Colon (tissue), 2 donors: ENCODE data around the gene ZNF273.
"Not testable (repeated sequence)": the region's sequence is repeated elsewhere in the genome, so short reads cannot be mapped to it uniquely, and the experiment has no call there.

Source experiments
- FAIRE-seq: peaks from 2 replicates; lab custom pipeline; 2012; peaks lifted over from hg19 to GRCh38; lab: Jason Lieb, UNC
- donor health status: control.
- donor health status: control.

Gene ZNF273

GRCh38 chr7:64946772-64947171, 43.7 kb downstream of the ZNF273 start:
- no peak for FAIRE-seq

DNA sequence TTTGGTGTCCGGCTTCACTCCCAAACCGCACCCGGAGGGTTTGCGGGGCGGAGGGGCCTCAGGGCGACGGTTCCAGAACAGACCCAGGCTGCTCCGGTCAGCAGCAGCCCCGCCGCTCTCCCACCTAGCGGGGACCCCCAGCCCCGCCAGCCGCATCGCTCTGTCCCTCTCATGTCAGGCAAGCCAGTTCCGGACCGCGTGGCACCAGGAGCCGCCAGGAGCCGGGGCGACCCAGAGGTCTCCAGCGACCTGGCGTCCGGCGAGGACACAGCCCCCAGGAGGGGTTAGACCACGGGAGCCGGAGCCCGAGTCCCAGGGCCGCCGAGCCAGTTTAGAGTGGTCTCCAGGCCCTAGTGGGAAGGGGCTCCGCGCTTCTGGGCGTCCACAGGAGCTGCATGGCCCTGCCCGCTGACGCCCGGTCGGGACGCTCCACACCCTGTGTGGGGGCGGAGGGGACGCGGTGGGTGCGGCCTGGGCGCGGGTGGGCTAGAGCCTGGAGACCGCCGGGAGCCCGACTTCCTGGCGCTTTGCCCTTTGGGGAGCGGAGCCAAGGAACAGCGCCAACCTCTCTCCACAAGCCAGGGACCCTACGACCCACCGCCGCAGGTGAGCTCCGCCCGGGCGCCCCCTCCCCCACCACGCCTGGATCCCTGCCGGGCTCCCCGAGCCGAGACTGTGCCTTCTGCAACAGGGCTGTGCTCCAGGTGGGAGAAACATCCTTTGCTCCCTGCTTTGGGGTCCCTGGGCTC, 44.4 kb downstream of the ZNF273 start:
- no peak for FAIRE-seq

DNA sequence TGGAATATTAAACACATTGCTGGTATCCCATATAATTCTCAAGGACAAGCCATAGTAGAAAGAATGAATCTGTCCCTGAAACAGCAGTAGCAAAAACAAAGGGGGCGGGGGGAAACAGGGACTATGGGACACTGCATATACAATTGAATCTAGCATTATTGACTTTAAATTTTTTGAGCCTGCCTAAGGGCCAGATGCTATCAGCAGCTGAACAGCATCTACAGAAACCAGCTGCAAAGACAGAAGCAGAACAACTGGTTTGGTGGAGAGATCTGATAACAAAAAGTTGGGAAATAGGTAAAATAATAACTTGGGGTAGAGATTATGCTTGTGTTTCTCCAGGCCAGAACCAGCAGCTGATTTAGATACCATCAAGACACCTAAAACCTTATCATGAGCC, 45.7 kb downstream of the ZNF273 start:
- FAIRE-seq: not testable (repeated sequence)

- not testable (repeated sequence) for FAIRE-seq
Observed at GRCh38 chr7:64950673-64951072, 47.6 kb downstream of the ZNF273 start.

GRCh38 chr7:64951250-64951848, 48.3 kb downstream of the ZNF273 start:
- no peak for FAIRE-seq

DNA sequence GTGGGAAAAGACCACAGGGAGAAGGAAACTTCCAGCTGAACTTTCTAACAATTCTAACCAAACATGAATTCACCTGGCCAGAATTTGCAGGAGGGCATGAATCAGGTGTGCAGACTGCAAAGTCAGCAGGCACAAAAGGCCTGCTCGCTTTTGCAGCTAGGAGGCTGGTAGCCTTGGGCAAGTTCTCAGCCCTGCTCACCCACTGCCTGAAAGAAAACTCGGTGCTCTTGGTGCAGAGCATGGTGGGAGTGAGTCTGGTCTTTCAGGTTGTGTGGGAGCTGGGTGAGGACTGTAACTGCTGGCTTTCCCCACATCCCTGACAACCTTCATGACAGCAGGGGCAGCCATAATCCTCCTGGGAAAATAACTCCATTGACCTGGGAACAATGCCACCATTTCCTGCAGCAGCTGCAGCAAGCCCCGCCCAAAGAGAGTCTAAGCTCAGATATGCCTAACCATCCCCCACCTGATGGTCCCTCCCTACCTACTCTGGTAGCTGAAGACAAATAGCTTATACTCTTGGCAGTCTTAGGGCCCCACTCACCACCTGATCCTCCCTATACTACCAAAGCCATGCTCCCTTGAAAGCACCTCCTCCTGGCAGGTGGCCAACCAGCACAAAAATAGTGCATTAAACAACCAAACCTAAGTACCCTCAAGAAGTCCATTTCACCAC, 56.1 kb downstream of the ZNF273 start:
- FAIRE-seq: no peak

DNA sequence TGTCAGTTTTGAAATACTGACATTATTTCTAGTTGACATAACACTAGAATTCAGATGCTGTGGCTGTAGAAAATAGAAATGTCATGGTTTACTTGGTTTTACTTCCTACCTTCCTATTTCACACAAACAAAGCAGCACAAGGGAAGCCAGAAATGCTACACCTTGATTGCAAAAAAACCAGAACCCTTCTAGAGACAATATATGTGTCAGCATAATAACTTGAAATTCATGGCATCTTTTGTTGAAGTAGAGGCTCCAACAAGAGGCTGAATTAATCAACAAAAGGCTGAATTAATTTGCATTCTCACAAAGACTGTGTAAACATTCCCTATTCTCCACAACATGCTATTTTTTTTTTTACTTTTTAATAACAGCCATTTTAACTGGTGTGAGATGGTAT, 62.5 kb downstream of the ZNF273 start:
- no peak for FAIRE-seq

DNA sequence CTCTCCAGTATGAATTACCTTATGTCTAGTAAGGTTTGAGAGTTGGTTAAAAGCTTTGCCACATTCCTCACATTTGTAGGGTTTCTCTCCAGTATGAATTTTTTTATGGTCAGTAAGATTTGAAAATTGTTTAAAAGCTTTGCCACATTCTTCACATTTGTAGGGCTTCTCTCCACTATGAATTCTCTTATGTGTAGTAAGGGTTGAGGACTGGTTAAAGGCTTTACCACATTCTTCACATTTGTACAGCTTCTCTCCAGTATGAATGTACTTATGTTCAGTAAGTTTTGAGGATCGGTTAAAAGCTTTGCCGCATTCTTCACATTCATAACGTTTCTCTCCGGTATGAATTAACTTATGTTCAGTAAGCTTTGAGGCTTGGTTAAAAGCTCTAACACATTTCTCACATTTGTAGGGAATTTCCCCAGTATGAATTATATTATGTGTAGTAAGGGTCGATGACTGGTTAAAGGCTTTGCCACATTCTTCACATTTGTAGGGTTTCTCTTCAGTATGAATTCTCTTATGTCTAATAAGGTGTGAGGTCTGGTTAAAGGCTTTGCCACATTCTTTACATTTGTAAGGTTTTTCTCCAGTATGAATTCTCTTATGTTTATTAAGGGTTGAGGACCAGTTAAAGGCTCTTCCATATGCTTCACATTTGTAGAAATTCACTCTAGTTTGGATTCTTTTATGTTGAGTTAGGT, 75.6 kb downstream of the ZNF273 start:
- no peak for FAIRE-seq
